ENCODE data around the gene EPM2AIP1.
"Not testable (repeated sequence)": the region's sequence is repeated elsewhere in the genome, so short reads cannot be mapped to it uniquely, and the experiment has no call there.

EPM2AIP1 gene

GRCh38 chr3:36992806-36993325 lies at the start of gene EPM2AIP1:
Gene EPM2AIP1 (minus strand): TSS chr3:36993131. CDS start chr3:36993077, 54 bp downstream.
- no peak for DNase-seq (ENCODE audit: low read depth)

DNA sequence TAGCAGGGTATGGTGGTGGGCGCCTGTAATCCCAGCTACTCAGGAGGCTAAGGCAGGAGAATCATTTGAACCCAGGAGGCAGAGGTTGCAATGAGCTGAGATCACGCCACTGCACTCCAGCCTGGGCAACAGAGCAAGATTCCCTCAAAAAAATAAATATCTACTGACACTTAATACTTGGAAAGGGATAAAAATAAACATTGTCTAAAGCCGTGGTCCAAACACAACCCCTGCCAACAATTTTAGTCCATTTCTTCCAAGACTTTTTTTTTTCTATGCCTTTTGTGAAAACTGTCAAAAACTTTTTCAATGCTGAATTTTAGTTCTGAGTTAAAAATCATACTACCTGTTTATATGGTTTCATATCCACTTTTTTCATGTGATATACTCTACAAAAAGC lies 49.8 kb upstream of the EPM2AIP1 start:
- DNase-seq (ENCODE audit: low read depth): not testable (repeated sequence)

GRCh38 chr3:37041546-37042195 lies 48.7 kb upstream of the EPM2AIP1 start:
- no peak for DNase-seq (ENCODE audit: low read depth)

GRCh38 chr3:37040231-37040630 lies 47.3 kb upstream of the EPM2AIP1 start:
- peak; percentile 51 for DNase-seq (ENCODE audit: low read depth)

DNA sequence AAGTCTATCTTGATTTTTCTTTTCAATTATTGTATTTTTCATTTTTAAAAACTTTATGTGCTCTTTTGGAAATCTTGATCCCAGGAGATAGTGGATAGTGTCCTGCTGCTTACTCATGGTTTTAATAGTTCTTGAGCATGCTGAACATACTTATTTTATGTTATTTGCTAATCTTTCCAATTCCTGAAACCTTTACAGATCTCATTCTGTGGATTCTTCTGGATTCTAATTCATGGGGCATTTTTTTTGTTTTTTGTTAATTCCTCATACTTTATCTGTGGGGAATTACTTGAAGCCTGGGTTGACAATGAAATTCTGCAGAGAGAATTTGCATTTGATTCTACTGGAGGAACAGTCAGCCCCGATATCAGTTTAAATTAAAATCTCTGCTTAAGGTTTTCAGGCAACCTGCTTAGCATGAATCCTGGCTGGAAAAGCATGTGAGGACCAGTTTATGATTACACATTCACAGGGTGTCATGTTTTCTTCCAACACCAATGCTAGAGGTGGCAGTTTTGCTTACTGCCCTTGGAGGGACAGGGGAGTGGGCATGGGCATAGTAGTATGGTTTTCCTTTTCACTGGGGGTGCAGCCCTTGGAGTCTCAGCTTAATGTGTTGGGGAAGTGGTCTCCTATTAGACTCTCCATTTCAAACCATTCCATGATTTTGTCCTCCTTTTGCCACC lies 46.4 kb upstream of the EPM2AIP1 start:
- DNase-seq (ENCODE audit: low read depth): no peak

DNA sequence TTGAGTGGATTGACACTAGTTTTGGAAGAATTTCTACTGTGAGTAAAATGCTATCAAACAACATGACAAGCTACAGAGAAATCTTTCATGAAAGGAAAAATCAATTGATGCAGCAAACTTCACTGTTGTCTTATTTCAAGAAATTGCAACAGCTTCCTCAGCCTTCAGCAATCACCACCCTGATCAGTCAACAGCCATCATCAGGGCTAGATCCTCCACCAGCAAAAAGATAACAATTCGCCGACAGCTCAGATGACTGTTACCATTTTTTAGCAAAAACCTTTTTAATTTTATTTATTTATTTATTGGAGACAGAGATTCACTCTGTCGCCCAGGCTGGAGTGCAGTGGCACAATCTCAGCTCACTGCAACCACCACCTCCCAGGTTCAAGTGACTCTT lies 44.4 kb upstream of the EPM2AIP1 start:
- DNase-seq (ENCODE audit: low read depth): no peak

DNA sequence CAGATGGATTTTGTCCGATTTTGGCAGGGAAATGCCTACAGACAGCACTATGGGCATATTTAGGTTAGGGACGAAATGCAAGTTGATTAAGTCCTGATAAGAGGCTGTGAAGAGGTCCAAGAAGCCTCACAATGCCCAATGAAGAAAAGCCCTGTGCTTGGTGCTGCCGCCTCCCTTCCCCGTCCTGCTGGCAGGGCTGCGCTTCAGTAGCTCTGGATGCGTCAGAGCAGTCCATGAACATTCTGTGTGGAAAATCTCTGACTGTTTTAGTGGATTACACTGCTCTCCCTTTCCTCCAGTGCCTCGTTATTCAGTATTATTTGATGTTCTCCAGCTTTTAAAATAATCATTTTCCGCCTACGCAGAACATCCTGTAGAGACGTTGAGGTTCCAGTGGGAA lies 40.0 kb upstream of the EPM2AIP1 start:
- DNase-seq (ENCODE audit: low read depth): no peak

GRCh38 chr3:37031096-37031682 lies 38.3 kb upstream of the EPM2AIP1 start:
- no peak for DNase-seq (ENCODE audit: low read depth)

DNA sequence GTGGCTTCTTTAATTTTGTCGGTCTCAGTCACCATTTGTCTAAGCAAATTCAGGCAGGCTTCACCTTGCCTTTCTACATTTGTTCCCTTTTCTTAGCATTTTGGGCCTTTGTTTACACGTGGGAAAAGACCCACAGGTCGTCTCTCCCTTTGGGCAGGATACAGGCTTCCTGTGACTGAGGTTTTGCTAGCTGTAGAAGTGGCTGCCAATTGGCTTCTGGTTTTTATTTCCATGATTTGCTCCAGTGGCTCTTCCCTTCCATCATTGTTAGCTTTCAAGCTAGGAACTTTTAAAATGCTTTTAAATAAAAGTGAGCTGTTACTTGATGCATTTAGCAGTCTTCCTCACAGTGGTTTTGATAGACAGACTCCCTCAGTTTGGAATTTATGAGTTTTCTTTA lies 37.7 kb upstream of the EPM2AIP1 start:
- DNase-seq (ENCODE audit: low read depth): no peak

DNA sequence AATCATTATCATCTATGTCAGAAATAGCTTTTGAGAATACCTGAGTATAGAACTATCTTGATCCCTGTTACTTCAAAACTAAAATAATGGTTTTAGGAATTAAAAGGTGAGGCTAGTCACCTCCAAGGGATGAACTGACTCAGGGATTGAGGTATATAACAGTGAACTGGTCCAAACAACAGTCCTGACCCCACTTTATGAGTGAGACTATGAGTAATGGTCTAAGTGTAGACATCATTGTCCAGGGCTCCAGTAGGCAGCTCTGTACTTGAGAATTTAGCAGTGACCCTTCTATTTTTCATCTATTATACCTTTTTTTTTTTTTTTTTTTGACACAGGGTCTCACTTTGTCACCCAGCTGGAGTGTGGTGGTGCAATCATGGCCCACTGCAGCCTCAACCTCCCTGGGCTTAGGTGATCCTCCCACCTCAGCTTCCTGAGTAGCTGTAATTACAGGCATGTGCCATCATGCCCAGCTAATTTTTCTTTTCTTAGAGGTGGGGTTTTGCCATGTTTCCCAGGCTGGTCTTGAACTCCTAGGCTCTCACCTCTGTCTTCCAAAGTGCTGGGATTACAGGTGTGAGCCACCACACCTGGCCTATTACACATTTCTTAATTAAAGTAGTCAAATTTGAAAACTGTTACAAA lies 36.7 kb upstream of the EPM2AIP1 start:
- no peak for DNase-seq (ENCODE audit: low read depth)

DNA sequence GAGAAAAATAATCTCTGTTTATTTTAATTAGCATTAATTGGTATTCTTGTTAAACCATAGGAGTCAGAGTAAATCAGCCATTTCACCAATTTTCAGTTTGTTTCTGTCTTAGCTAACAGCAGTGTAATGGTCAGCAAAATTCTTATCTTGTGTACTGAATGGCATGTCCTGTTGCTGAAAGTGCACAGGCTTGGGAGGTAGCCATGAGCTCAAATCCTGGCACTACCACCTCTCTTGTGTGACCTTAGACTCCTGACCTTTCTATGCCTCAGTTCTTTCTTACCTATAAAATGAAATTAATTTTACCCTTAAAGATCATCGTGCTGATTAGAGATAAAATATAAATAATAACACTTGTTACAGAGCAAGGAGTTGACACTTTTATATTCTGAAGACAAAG lies 36.2 kb upstream of the EPM2AIP1 start:
- no peak for DNase-seq (ENCODE audit: low read depth)

- peak; percentile 50 for DNase-seq (ENCODE audit: low read depth)
Observed at GRCh38 chr3:37028329-37028728, 35.4 kb upstream of the EPM2AIP1 start.

GRCh38 chr3:37026851-37027250 lies 33.9 kb upstream of the EPM2AIP1 start:
- DNase-seq (ENCODE audit: low read depth): no peak

DNA sequence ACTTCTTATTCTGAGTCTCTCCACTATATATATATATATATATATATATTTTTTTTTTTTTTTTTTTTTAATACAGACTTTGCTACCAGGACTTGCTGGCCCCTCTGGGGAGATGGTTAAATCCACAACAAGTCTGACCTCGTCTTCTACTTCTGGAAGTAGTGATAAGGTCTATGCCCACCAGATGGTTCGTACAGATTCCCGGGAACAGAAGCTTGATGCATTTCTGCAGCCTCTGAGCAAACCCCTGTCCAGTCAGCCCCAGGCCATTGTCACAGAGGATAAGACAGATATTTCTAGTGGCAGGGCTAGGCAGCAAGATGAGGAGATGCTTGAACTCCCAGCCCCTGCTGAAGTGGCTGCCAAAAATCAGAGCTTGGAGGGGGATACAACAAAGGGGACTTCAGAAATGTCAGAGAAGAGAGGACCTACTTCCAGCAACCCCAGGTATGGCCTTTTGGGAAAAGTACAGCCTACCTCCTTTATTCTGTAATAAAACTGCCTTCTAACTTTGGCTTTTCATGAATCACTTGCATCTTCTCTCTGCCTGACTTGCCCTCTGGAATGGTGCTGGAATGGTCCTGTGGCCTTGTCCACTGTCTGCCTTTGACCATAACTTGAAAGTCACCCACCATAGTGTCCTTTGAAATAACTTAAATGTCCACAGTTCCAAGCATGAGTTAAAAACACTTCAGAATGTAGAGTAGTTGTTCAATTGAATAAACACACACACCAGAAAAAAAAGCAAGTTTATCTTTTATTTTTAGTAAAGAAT lies 32.8 kb upstream of the EPM2AIP1 start:
- no peak for DNase-seq (ENCODE audit: low read depth)

GRCh38 chr3:37024820-37025405 lies 32.0 kb upstream of the EPM2AIP1 start:
- no peak for DNase-seq (ENCODE audit: low read depth)

DNA sequence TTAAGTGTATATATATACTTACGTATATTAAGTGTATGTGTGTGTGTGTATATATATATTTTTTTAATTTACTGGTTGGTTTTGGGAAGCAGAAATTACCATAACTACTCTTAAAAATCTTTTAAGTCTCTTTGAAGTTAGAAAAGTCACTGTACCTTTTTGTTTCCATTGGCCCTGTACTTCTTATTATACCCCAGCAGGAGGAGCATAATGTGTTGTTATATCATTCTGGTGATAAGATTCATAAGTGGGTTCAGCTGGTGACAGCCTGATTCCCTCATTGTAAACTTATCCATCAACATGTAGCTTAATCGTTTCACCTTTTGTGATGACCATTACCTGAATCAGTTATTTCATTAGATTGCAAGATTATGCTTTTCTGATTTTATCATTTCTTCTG lies 31.2 kb upstream of the EPM2AIP1 start:
- peak; percentile 17 for DNase-seq (ENCODE audit: low read depth)

GRCh38 chr3:37017683-37018082 lies 24.8 kb upstream of the EPM2AIP1 start:
- DNase-seq (ENCODE audit: low read depth): no peak

- no peak for DNase-seq (ENCODE audit: low read depth)
Observed at GRCh38 chr3:37016903-37017302, 24.0 kb upstream of the EPM2AIP1 start.

DNA sequence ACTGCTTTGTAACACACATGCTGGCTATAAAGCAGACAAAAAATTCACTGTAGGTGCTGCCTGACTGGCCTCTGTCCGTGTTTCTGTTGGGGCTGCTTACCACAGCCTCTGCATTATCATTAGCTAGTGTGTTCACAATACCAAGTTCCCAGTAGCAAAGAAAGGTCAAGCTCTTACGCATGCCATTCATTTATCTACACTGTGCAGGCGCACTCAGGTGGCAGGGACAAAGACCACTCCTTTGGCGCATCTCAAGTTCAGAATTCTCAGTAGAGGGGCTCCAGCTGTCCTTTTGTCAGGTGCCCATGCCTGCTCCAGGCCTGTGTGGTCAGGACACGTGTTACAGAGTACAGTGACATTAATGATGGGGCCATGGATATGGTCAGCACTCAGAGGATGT lies 22.7 kb upstream of the EPM2AIP1 start:
- DNase-seq (ENCODE audit: low read depth): no peak

GRCh38 chr3:37014620-37015019 lies 21.7 kb upstream of the EPM2AIP1 start:
- no peak for DNase-seq (ENCODE audit: low read depth)
